NAMALWA (cell line): ENCODE results near the gene HYAL1.

ENCODE experiments used
- DNase-seq: peaks from one replicate; pipeline ENCODE4 v3.0.0-alpha.2; 2015; ENCODE audit warnings: low spot score

HYAL1 gene, protein sequence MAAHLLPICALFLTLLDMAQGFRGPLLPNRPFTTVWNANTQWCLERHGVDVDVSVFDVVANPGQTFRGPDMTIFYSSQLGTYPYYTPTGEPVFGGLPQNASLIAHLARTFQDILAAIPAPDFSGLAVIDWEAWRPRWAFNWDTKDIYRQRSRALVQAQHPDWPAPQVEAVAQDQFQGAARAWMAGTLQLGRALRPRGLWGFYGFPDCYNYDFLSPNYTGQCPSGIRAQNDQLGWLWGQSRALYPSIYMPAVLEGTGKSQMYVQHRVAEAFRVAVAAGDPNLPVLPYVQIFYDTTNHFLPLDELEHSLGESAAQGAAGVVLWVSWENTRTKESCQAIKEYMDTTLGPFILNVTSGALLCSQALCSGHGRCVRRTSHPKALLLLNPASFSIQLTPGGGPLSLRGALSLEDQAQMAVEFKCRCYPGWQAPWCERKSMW

DNA sequence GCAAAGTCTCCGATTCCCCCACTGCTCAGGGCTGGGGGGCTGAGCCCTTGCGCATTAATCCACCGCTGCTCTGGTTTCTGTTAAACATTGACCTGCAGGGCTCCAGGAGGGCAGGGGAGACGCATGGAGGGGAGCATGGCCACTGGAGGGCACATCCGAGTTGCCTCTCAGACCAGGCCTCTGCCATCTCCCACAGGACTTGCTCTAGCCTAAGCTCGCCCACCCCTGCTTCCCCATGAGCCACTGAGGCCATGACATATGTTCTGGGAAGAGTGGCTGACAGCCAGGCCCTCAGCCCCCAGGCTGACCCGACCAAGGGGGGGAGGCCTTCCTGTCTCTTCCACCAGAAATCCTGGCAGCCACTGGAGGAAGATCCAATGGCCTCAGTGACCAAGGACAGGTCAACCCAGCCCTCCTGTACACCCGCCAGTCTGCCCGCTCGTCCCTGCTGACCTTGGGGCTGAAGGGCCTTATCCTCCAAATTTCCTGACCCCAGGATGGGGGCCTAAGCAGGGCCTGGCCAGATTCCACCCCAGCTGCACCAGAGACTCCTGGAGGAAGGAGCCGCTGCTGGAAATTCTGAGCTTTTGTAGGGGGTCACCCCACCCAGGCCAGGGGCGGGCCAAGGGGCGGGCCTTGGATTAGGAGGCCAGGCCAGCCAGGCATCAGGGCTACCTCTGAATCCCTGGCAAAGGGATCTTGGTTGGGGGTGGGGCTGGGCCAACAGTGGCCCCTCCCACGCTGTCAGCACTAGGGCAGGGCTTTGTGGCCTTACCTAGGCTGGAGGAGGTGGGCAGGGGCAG lies at the start of gene HYAL1:
HYAL1 (minus strand) TSS at position 562 of the 803 bp plus-strand sequence. CDS start 618 bp downstream, outside the sequence.
- DNase-seq, result no peak

DNA sequence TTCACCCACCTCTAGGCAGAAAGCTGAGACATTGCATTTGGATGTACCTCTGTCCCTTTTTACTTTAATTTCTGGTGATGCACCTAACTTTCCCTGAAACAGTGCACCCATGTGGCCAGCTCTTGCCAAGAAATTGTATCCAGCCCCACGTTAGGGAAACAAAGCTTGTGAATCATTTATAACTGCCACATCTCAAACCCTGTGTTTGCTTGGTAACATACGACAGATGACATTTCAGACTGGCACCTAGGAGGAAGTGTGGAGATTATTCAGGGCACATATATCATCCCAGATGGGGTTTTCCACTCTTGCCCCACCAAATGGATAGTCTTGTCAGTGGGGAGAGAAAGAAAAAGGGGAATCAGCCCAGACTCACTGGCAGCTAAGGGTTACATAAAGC lies 49.4 kb upstream of the HYAL1 start:
- DNase-seq, result peak; percentile 57

DNA sequence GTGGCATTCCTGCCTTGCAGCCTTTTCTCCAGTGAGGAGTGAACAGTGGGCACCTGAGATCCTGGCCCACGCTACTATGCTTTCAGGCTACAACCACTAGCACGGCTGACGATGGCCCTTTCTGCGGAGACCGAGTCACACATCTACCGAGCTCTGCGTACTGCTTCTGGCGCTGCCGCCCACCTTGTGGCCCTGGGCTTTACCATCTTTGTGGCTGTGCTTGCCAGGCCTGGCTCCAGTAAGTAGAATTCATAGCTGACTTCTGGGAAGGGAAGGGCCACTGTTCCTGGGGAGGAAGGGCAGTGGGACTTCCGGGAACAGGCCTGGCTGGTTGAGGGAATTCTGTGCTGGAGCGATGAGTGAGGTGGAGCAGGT lies 47.9 kb upstream of the HYAL1 start:
- no peak for DNase-seq

DNA sequence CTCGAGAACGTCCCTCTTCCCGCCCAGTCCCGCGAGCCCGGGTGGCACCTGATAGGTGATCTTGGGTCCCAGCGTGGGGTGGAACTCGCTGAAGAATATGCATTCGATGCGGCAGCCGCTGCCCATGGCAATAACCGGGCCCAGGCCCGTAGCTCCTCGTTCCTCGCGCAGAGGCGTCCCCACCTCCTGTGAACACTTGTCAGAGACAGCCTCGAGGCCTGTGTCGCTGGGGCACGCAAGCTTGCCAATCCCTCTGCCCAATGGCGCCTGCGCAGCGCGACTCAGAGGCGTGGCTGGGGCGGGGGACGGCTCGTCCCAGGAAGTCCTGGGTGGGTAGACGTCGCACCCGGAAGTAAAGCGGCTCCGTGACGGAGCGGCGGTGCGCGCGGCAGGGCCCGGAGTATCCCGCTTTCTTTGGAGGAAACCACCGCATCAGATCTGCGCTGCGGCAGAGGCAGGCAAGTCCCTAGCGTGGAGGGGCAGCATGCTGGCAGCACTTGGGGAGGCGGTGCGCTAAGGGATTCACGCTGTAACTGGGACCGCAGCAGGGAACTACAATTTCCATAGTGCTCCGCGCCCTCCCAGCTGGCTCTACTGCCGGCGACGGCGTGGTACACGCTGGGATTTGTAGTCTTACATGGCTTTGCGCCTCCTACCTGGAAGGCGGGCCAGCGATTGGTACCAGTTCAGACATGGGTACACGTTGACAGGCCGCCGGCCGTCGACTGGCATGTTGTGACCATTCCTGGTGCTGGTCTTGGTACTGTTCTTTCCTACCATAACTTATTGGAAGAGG lies 47.4 kb upstream of the HYAL1 start, which contains the start of the genes CYB561D2 and NPRL2:
CYB561D2 (plus strand) TSS at position 336 of the 796 bp plus-strand sequence. CDS start 572 bp downstream, outside the sequence.
NPRL2 (minus strand) TSS at position 249 of the 796 bp plus-strand sequence; CDS start at position 126, 123 bp downstream.
- DNase-seq, result peak; percentile 91

DNA sequence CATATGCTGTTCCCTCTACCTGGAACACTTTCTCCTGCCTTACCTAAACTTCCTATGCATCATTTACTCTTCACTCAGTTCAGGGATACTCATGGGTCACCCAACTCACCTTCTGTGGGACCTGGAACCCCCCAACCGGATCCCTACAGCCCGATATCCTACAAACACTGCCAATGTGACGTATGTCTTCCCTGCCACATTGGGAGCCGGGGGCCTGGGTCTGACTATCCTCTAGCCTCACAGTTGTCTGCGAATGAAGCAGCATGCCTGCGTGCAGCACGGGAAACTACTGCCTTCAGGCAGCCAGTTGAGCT lies 46.8 kb upstream of the HYAL1 start:
- no peak for DNase-seq

DNA sequence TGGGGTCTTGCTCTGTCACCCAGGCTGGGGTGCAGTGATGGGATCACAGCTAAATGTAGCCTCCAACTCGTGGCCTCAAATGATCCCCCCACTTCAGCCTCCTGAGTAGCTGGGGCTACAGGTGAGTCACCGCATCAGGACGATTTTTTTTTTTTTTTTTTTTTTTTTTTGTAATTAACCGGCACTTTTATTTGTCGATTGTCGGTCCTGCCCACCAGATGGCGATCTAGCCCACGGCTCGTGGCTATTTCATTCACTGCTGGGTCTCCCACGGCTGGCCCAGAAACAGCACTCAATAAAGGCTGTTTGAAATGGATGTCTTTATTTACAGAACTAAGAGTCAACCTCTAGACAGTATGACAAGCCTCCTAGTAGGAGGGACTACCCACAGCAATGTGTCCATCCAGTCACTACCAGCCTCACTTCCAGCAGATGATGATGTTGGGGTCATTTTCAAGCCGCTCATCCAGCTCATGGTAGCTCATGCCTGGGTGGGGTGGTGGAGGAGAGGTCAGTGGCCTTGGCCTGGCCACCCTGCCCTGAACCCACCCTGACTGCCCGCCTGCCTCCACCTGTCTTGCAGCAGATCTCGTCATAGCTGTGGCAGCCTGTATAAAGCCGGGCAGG lies 43.9 kb upstream of the HYAL1 start:
- peak; percentile 76 for DNase-seq

DNA sequence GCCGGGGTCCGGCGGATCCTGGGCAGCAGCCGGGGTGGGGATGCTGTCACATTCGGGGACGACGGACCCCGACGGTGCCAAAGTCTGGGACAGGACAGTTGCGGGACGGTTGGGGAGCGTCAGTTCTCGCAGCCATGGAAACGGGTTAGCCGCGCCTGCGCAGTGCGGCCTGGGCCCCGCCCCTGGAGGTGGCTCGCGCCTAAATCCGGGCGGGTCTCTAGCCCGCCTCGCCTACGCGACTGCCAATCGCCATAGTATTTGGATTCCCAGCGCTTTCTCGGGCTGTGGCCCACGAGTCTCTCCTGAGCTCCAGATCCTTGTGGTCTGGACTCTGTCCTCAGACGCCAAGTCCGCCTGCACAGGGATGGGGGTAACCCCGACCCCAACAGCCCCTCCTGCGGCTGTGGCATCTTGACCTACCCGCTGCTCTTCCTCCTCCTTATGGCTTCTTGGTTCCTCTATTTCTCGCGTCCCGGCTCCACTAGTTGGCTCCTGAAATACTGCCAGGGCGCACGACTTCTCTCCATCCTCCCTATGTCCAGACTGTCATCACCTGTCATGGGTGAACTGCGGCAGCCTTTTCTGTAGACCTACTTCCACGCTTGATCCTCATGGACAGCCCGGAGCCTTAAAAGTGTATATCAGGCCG lies 42.3 kb upstream of the HYAL1 start, which contains the start of gene ZMYND10:
ZMYND10 (minus strand) TSS at position 147 of the 649 bp plus-strand sequence. CDS start 153 bp downstream, outside the sequence.
- DNase-seq, result peak; percentile 50

DNA sequence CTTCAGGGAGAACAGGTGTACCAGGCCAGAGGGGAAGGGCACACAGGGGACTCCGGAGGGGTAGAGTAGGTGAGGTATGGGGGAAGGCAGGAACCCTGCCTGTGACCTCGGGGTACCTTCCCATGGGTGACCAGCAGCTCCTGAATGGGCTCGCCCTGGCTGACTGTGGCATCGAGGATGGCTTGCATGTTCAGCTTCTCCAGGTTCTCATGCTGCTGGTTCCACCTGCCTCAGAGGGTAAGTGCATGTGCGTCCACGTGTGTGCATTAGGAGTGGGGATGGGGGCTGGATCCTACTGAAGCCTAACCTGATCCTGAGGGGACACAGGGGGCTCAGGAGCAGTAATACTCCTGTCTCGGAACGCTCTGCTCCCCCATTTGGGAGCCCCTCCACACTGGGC lies 41.6 kb upstream of the HYAL1 start:
- no peak for DNase-seq

DNA sequence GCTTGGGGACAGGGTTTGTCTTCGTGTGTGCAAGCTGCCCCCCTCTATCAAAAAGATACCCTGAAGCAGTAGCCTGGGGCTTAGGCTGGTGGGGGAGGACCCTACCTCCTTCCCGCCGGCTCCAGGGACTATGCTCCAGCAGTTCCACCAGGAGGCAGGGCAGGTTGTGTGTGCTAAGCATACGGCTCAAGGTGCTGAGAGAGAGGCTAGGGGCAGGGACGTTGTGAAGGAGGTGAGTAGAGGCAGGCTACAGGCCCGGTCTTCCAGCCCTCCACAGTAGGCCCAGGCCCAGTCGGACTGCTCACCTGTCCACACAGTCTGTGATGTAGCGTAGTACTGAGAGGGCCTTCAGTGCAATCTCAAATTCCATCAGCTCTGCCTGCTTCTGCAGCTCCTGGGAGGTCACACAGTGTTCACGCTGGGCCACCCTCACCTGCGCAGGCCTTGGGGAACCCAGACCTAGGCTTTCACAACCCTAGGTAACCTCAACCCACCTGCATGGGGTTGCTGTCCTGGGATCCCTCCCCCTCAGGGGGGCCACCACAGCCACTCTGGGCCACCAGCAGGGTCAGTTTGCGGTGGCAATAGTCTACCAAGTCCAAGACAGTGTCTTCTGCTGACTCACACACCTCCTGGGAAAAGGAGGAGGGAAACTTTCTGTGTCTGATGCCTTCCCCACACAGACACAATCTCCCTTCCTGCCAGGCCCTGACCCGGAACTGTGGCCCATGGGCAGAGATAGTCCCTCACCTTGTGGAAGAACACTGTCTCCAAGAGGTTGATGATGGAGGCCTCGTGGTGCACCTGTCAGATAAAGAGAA lies 39.6 kb upstream of the HYAL1 start:
- no peak for DNase-seq

DNA sequence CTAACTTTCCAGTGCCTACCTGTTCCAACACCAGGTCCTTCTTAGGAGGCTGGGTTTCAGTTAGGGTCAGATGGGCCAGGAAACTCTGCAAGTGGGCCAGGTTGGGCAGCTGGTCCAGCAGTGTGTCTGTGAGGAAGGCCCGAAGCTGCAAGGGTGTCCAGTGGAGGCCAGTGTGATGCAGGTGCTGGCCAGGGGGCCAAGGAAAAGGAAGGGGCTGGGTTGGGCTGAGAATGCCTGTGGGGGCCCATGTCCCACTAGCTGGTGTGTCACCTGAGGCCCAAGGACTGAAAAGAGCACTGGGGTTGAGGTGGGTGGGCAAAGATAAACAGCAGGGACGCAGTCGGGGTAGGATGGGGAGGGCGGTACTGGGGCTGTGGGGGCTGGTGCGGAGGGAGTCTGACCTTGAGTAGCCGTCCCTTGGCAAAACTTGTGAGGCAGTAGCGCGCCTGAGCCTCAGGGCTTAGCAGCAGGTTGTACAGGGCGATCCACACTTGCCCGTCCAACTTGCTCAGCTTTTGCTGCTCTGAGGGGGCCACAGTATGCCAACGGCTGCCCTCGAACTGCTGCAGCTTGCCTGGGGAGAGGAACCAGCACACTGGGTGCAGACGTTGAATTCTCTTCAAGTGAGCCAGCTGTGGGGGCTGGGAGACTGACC lies 38.7 kb upstream of the HYAL1 start:
- no peak for DNase-seq

DNA sequence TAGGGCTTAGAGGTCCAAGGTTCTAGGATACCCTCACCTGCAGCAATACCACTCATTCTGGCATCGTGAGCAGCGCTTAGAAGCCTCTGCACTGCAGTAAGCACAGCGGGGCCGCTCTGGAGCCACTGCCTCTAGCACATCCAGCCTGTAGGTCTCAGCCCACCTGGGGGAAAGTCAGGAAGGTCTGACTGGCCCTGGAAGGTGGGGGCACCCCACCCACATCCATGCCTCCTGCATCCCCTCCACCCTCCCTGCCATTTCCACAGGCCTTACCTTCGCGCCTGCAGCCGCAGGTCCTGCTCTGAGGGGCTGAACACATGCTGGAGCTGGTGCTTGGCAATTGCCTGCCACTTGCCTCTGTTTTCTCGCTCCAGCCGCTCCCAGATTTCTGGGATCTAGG lies 38.2 kb upstream of the HYAL1 start:
- no peak for DNase-seq

DNA sequence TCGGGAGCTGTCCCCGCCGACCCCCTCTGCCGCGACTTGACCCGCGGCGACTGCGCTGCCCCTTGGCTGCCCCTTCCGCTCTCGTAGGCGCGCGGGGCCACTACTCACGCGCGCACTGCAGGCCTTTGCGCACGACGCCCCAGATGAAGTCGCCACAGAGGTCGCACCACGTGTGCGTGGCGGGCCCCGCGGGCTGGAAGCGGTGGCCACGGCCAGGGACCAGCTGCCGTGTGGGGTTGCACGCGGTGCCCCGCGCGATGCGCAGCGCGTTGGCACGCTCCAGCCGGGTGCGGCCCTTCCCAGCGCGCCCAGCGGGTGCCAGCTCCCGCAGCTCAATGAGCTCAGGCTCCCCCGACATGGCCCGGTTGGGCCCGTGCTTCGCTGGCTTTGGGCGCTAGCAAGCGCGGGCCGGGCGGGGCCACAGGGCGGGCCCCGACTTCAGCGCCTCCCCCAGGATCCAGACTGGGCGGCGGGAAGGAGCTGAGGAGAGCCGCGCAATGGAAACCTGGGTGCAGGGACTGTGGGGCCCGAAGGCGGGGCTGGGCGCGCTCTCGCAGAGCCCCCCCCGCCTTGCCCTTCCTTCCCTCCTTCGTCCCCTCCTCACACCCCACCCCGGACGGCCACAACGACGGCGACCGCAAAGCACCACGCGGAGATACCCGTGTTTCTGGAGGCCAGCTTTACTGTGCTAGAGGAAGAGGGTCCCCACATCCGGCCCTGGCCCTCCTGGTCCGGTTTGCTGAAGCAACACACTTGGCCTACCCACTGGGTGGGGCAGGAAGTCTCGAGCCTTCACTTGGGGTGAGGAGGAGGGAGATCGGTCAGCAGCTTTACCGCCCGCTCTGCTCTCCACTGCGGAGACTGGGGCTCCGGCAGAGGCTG lies 37.3 kb upstream of the HYAL1 start, which contains the start of gene RASSF1:
RASSF1 (minus strand) TSS at position 389 of the 882 bp plus-strand sequence; CDS start at position 358, 31 bp downstream.
- DNase-seq, result no peak

DNA sequence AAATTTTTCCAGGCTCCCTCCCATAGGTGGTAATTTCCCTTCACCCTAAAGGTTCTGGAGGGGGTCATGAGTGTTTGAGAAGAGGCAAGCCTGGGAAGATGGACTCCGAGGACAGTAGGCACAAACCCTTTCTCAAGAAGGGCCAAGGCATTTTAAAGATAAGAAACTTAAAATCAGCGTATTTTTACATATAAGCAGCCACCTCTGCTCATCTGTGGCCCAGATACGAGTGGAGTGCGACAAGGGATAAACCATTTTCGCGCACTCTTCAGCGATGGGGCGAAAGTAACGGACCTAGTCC lies 36.7 kb upstream of the HYAL1 start:
- DNase-seq, result no peak

DNA sequence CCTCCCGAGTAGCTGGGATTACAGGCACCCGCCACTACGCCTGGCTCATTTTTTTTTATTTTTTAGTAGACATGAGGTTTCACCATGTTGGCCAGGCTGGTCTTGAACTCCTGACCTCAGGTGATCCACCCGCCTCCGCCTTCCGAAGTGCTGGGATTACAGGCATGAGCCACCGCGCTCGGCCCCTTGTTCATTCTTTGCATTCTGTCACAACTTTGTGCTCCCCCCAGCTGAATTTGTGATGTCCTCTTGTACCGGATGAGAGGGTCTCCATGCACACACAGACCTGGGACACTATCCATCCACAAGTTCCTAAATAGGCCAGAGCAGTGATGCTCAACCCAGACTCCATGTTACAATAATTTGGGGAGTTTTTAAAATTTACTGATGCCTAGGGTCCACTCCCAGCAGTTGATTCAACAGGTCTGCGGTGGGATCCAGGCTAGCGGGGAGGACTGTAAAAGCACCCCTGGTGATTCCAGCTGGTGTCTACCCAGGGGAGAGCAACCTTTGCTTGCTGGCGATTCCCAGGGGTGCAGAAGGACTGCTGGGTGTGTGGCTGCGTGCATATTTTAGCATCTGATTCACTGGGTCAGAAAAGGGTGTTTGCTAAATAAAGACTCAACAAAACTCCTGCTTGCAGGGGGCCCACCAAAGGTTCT lies 36.2 kb upstream of the HYAL1 start:
- no peak for DNase-seq

DNA sequence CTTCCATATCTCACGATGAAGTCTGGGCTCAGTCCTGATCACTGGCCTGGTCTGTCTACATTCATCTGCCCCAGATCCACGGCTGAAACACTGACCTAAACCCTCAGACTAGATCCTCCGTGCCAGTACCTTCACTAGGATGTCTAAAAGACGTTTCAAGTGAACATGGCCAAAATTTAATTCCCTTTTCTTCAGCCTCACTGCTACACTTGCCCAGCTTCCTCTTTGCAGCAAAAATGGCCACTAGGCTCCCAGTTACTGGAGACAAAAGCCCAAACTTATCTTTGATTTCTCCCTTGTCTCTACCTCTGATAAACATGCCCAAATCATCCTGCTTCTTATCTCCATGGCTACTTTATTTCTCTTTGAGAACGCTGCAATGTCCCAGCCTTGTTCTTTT lies 35.6 kb upstream of the HYAL1 start:
- no peak for DNase-seq

DNA sequence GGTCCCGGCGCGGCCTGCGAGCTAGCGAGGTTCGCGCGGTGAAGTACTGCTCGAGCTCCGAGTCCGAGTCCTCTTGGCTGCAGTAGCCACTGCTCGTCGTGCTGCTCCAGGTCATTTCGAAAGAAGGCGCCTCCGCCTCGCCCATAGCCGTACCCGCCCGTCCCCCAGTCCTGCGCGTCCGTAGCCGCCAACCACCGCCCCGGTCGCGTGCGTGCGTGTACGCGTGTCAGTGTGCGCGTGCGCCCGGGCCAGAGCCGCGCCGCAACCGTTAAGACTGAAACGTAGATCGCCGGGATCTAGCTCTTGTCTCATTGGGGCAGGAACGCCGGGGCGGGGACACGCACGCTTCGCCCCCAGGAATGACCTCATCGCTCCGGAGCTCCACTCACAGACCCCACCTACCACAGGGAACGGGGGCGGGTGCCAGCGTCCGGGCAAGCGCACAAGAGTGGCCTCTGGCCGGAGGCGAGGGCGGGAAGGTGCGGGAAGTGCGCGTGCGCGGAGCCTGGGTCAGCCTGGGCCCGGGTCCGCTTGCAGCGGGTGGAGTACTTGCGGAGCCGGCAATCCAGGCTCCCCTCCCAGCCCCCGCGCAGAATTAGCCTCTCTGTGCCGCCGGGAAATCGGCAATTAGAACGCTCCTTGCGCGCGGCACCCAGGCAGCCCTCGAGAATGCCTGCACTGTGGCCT lies 33.9 kb upstream of the HYAL1 start:
- peak; percentile 93 for DNase-seq

DNA sequence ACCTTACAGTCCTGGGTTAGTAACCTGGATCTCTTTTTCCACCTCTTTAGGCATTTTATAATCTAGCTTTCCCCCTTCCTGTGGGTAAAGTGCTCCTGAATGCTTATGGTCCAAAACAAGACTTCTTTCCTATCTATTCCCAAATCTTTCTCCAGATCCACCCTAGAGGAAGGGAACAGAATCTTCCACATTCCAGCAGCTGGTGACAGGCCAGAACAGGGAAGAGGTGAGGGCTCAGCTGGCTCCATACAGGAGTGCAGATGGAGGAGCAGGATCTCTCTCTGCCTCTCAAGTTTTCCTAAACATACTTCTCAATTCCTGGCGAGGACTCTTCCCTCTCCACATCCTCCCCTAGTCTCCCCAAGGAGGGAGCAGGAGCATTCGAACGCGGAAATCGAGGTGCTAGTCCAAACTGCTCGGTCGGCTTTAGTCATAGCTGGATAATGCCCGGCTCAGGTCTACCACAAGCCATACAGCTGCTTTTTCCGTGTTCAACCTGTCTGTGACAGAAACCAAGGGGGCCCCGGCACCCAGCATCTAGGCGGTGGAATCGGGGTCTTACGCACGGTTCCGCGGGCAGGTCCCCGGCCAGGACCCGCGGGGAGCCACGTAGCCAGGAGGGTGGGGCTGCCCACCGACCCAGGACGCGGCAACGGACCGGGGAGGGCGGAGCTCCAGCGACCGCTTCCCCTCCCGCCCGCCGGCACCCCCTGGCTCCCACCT lies 33.2 kb upstream of the HYAL1 start:
- no peak for DNase-seq
